ENCODE results near the gene TMX3. TPM values are rescaled to one million over a fixed set of nuclear protein-coding genes. Genes with fewer than 3 reads are reported as not detected.

TMX3 gene
- total RNA-seq, 1 experiment from 2014 or later: 39.5 TPM

DNA sequence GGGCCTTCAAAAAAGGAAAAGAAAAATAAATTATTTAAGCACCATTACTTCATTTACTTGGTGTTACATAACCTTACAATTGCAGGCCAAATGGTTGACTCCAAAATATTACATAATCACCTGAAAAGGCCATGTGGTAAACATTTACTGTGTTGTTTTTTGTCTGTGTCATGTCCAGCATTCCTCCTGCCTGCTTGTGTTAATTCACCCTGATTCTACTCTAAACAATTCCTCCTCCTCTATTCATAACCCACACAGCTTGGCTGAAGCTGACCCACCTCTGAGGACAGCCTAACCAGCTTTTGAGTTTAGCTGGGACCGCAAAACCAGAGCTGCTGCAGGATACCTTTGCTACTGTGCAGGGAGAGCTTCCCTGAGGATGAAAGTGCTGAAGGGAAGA, 35.4 kb downstream of the TMX3 start:
- Mint-ChIP-seq H3K4me3 (no peak overlapping the region), H3K27me3 (ENCODE audit: low read depth) (no peaks in the 10 kb centered on the region), H3K4me1 (no peaks in the 10 kb centered on the region), H3K27ac (no peak overlapping the region), H3K9me3 (no peaks in the 10 kb centered on the region), H3K36me3 (ENCODE audit: insufficient read depth in 1 of 3, low read depth in 3 of 3) (peaks cover 5 to 46% (median 36%) of the 10 kb centered on the region in 3 experiments; a peak in 6 of 7 replicates)
- Histone ChIP-seq H3K27me3 (ENCODE audit: insufficient read depth, low read length) (no peaks in the 10 kb centered on the region), H3K23ac (ENCODE audit: insufficient read length, low read depth, low read length) (no peak overlapping the region), H2BK12ac (ENCODE audit: insufficient read length, low read depth, low read length) (no peak overlapping the region), H2BK120ac (ENCODE audit: low read depth, low read length, poor library complexity, severe bottlenecking) (no peak overlapping the region), H3K23me2 (ENCODE audit: insufficient read length, low read depth, low read length, poor library complexity, severe bottlenecking) (no peaks in the 10 kb centered on the region), H4K5ac (ENCODE audit: insufficient read length, low read depth, low read length) (no peak overlapping the region), H4K8ac (replicated peaks; ENCODE audit: insufficient read length, low read depth, low read length) (no peak overlapping the region), H3K27ac (ENCODE audit: insufficient read length, low read depth, low read length) (no peak overlapping the region), H3T11ph (ENCODE audit: low read length) (no peak overlapping the region), H2BK15ac (ENCODE audit: low read depth, low read length) (no peak overlapping the region), H3K4me2 (ENCODE audit: insufficient read depth, insufficient read length, low read length) (no peak overlapping the region), H4K20me1 (ENCODE audit: control insufficient read depth, insufficient read depth, insufficient read length) (no peaks in the 10 kb centered on the region), H3K79me1 (ENCODE audit: insufficient read depth, low read depth, low read length, poor library complexity, severe bottlenecking) (no peaks in the 10 kb centered on the region), H4K91ac (ENCODE audit: insufficient read length, low read depth, low read length) (no peak overlapping the region), H3K4ac (ENCODE audit: low read depth, low read length) (no peak overlapping the region), H3K9me3 (ENCODE audit: control insufficient read depth, low read depth, low read length) (no peaks in the 10 kb centered on the region), H3K56ac (ENCODE audit: insufficient read length, low read depth, low read length) (no peak overlapping the region), H2BK5ac (ENCODE audit: insufficient read length, low read length) (no peak overlapping the region), H3K4me1 (ENCODE audit: insufficient read depth, low read length) (no peaks in the 10 kb centered on the region), H2AK5ac (ENCODE audit: insufficient read length, low read length) (no peak overlapping the region), H3K18ac (ENCODE audit: insufficient read length, low read depth, low read length) (no peak overlapping the region), H2BK20ac (ENCODE audit: low read depth, low read length, poor library complexity, severe bottlenecking) (no peak overlapping the region), H2AFZ (ENCODE audit: low read length) (no peak overlapping the region), H3K14ac (ENCODE audit: insufficient read depth, low read length) (no peak overlapping the region), H3K9ac (ENCODE audit: extremely low read depth, insufficient read length, low read length) (no peak overlapping the region), H3K79me2 (ENCODE audit: insufficient read depth, low read length) (no peaks in the 10 kb centered on the region; the same call in 1 of the 2 replicates)
- TF ChIP-seq, protein P1, sequence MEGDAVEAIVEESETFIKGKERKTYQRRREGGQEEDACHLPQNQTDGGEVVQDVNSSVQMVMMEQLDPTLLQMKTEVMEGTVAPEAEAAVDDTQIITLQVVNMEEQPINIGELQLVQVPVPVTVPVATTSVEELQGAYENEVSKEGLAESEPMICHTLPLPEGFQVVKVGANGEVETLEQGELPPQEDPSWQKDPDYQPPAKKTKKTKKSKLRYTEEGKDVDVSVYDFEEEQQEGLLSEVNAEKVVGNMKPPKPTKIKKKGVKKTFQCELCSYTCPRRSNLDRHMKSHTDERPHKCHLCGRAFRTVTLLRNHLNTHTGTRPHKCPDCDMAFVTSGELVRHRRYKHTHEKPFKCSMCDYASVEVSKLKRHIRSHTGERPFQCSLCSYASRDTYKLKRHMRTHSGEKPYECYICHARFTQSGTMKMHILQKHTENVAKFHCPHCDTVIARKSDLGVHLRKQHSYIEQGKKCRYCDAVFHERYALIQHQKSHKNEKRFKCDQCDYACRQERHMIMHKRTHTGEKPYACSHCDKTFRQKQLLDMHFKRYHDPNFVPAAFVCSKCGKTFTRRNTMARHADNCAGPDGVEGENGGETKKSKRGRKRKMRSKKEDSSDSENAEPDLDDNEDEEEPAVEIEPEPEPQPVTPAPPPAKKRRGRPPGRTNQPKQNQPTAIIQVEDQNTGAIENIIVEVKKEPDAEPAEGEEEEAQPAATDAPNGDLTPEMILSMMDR (conservative IDR thresholded peaks at IDR 0.05): no peak
- DNase-seq: no peak
- WGBS (ENCODE audit: extremely low coverage, insufficient read length, low lambda C conversion rate): no CpG with 5 or more reads among the region's 1 CpG
